Lower lobe of right lung (tissue), 2 donors: ENCODE data around the gene B3GNT3. TPM values are rescaled to one million over a fixed set of nuclear protein-coding genes. Genes with fewer than 3 reads are reported as not detected.

Source experiments
- ATAC-seq, 2 donors: fragments of 200-7000 bp; cut with Tn5 transposase; one replicate each; pipeline ENCODE4 v1.9.1; 2020 to 2022; ENCODE audit warnings: mild to moderate bottlenecking in 2 of 2, moderate library complexity in 2 of 2
- DNase-seq: peaks from one replicate; pipeline ENCODE4 v3.0.0-alpha.2; 2020
- H3K27ac ChIP-seq: fragments of 200-600 bp; one replicate; pipeline ENCODE4 v1.8.0; 2022
- H3K27me3 ChIP-seq: fragments of 200-600 bp; one replicate; pipeline ENCODE4 v1.8.0; 2022; ENCODE audit warnings: low read depth
- H3K36me3 ChIP-seq: fragments of 200-600 bp; one replicate; pipeline ENCODE4 v1.8.0; 2022; ENCODE audit warnings: mild to moderate bottlenecking
- H3K4me1 ChIP-seq: fragments of 200-600 bp; one replicate; pipeline ENCODE4 v1.8.0; 2022
- H3K4me3 ChIP-seq: fragments of 200-600 bp; one replicate; pipeline ENCODE4 v1.8.0; 2022; ENCODE audit warnings: mild to moderate bottlenecking
- H3K9me3 ChIP-seq: fragments of 200-600 bp; one replicate; pipeline ENCODE4 v1.8.0; 2022
- CTCF ChIP-seq: fragments of 200-600 bp; IDR thresholded peaks from one replicate; pipeline ENCODE4 v1.8.0; 2022; ENCODE audit warnings: antibody characterized with exemption, mild to moderate bottlenecking
- intact Hi-C: fragments of 100-400 bp; cut with DNase I; formaldehyde crosslinking; loops from one replicate; pipeline ENCODE4 v1.11.0; 2022
- total RNA-seq: library from RNA; stranded (reverse); fragmentation: NEBNext Ultra II Directional; extraction: Animal tissue kit (Norgen Biotek cat#: 25700); gene quantifications from one replicate; pipeline ENCODE4 v1.2.1, GENCODE V29; 2021
- donor health status: DM: no; HTN: yes; CAD: no; lungs with severe emphysema.

The B3GNT3 gene
- total RNA-seq, 1 donor from 2014 or later = 1.6 TPM

GRCh38 chr19:17862711-17863519 is 68.0 kb downstream of the B3GNT3 start:
- Histone ChIP-seq H3K4me1 (peaks cover 32% of the 10 kb centered on the region), H3K27ac (no peak overlapping the region), H3K4me3 (no peak overlapping the region), H3K9me3 (no peaks in the 10 kb centered on the region), H3K36me3 (peaks cover 50% of the 10 kb centered on the region), H3K27me3 (no peaks in the 10 kb centered on the region)
- ATAC-seq = no peak
- TF ChIP-seq CTCF = no peak
- intact Hi-C loops = no loop called here
- DNase-seq = no peak

Other genes starting within 250 kb of the B3GNT3 start
- 142 TPM for gene COLGALT1, start 239.5 kb upstream of the B3GNT3 start, total RNA-seq
- 0.21 TPM for gene UNC13A, start 106.8 kb upstream of the B3GNT3 start, total RNA-seq
- gene MAP1S, start 75.7 kb upstream of the B3GNT3 start, total RNA-seq = 67.1 TPM
- gene FCHO1, start 43.7 kb upstream of the B3GNT3 start, total RNA-seq = 8.7 TPM
- not detected for gene INSL3, start 26.4 kb downstream of the B3GNT3 start, total RNA-seq
- 15.9 TPM for gene JAK3, start 52.8 kb downstream of the B3GNT3 start, total RNA-seq
- 1,378 TPM for gene RPL18A, start 64.8 kb downstream of the B3GNT3 start, total RNA-seq
- 0.18 TPM for gene SLC5A5, start 76.8 kb downstream of the B3GNT3 start, total RNA-seq
- 55.3 TPM for gene CCDC124, start 137.9 kb downstream of the B3GNT3 start, total RNA-seq
- gene KCNN1, start 172.0 kb downstream of the B3GNT3 start, total RNA-seq = not detected
- gene ARRDC2, start 213.0 kb downstream of the B3GNT3 start, total RNA-seq = 89.4 TPM